NCI-H2107 treated with DMSO at 0.1 percent for 48 hours (cell line): ENCODE results near the gene ITSN1.

Source experiments
- DNase-seq: peaks from one replicate; lab custom pipeline; 2025; ENCODE audit not compliant: unreplicated experiment; lab: John Stamatoyannopoulos, UW

Gene ITSN1

GRCh38 chr21:33808715-33809367, 166.5 kb downstream of the ITSN1 start:
- no peak for DNase-seq

GRCh38 chr21:33810766-33811165, 168.5 kb downstream of the ITSN1 start:
- no peak for DNase-seq

GRCh38 chr21:33811167-33812010, 169.1 kb downstream of the ITSN1 start:
- no peak for DNase-seq

GRCh38 chr21:33813832-33814365, 171.6 kb downstream of the ITSN1 start:
- no peak for DNase-seq

GRCh38 chr21:33815143-33815707, 172.9 kb downstream of the ITSN1 start:
- DNase-seq: no peak

GRCh38 chr21:33816174-33816573, 173.9 kb downstream of the ITSN1 start:
- no peak for DNase-seq

GRCh38 chr21:33817138-33817537, 174.8 kb downstream of the ITSN1 start:
- DNase-seq: no peak

- peak; percentile 90 for DNase-seq
These were observed 175.6 kb downstream of the ITSN1 start for GRCh38 chr21:33817663-33818451.

- DNase-seq: no peak
These were observed 178.0 kb downstream of the ITSN1 start for GRCh38 chr21:33820230-33820770.

- no peak for DNase-seq
These were observed 178.5 kb downstream of the ITSN1 start for GRCh38 chr21:33820798-33821197.

- no peak for DNase-seq
These were observed 179.4 kb downstream of the ITSN1 start for GRCh38 chr21:33821503-33822322.

- DNase-seq: no peak
These were observed 182.0 kb downstream of the ITSN1 start for GRCh38 chr21:33824156-33824941.

GRCh38 chr21:33825419-33825818, 183.1 kb downstream of the ITSN1 start:
- no peak for DNase-seq

- no peak for DNase-seq
These were observed 183.6 kb downstream of the ITSN1 start for GRCh38 chr21:33825915-33826314.

- DNase-seq: no peak
These were observed 185.8 kb downstream of the ITSN1 start for GRCh38 chr21:33828083-33828482.

- no peak for DNase-seq
These were observed 186.3 kb downstream of the ITSN1 start for GRCh38 chr21:33828577-33828976.

- no peak for DNase-seq
These were observed 187.5 kb downstream of the ITSN1 start for GRCh38 chr21:33829844-33830243.

GRCh38 chr21:33831962-33832659, 189.8 kb downstream of the ITSN1 start:
- no peak for DNase-seq
